ENCODE data around the gene FAM161B.

DNA sequence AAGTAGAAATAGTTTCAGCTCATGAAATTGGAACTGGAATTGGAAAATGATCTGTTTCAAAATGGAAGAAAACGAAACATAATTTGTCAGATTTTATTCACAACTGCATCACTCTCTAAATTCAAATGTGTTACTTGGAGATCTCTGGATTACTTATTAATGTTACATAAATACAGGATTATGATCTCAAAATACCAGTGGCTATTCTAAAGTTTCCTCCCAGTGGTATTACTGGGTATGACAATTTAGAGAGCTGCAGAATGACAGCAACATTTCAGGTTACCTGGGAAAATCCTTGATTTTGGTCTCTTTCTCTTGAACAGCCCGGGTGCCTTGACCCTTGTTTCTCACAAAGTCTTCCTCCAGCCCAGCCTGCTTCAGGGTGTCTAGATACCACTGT is 14.2 kb downstream of the FAM161B start:
- no peak for TF ChIP-seq EZH2phosphoT487 (conservative IDR thresholded peaks at IDR 0.05; ENCODE audit: low read length)
- TF ChIP-seq, protein P1, sequence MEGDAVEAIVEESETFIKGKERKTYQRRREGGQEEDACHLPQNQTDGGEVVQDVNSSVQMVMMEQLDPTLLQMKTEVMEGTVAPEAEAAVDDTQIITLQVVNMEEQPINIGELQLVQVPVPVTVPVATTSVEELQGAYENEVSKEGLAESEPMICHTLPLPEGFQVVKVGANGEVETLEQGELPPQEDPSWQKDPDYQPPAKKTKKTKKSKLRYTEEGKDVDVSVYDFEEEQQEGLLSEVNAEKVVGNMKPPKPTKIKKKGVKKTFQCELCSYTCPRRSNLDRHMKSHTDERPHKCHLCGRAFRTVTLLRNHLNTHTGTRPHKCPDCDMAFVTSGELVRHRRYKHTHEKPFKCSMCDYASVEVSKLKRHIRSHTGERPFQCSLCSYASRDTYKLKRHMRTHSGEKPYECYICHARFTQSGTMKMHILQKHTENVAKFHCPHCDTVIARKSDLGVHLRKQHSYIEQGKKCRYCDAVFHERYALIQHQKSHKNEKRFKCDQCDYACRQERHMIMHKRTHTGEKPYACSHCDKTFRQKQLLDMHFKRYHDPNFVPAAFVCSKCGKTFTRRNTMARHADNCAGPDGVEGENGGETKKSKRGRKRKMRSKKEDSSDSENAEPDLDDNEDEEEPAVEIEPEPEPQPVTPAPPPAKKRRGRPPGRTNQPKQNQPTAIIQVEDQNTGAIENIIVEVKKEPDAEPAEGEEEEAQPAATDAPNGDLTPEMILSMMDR (IDR thresholded peaks at IDR 0.05; ENCODE audit: insufficient read depth, low read length, poor library complexity, severe bottlenecking) = no peak

Data from SU-DHL-6 (cell line).